ENCODE results near the gene PHF14. TPM values are rescaled to one million over a fixed set of nuclear protein-coding genes. Genes with fewer than 3 reads are reported as not detected.

Gene PHF14
- total RNA-seq, 1 donor from 2014 or later, result 23.2 TPM

DNA sequence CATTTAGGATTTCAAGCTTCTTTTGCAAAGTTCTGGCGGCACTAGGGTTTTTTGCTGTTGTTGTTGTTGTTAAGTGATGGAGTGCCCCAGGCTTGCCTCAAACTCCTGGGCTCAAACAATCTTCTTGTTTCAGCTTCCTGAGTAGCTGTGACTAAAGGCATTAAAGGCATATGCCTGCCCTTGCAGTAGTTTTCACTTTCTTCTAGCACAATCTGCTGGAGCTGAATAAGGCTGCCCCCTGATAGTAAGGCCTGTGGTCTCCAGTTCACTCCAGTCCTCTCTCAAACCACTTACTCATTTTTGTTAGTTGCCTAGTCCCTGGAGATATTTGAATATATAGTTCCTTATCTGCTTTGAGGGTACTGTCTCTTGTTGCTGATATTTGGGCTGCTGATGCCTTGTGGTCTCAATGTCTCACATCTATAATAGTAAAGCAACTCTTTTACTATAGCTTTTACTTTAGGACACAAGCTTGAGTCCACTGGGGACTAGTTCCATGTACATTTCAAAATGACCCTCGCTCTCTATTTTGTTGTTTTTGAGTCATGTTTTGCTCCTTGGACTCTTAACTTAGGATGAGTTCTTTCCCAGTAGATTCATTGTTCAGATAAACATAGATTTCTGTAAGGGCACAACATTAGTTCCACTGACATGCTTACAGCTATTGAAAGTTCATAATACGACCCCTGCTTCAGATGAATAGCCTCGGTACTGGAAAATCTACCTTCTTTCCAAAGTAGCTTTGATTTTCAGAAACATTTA lies 25.5 kb downstream of the PHF14 start:
- DNase-seq (ENCODE audit: low read depth), result peak; percentile 12
- no peak overlapping the region for H3K4me3 ChIP-seq (ENCODE audit: low read depth, low read length)
- TF ChIP-seq, protein P1, sequence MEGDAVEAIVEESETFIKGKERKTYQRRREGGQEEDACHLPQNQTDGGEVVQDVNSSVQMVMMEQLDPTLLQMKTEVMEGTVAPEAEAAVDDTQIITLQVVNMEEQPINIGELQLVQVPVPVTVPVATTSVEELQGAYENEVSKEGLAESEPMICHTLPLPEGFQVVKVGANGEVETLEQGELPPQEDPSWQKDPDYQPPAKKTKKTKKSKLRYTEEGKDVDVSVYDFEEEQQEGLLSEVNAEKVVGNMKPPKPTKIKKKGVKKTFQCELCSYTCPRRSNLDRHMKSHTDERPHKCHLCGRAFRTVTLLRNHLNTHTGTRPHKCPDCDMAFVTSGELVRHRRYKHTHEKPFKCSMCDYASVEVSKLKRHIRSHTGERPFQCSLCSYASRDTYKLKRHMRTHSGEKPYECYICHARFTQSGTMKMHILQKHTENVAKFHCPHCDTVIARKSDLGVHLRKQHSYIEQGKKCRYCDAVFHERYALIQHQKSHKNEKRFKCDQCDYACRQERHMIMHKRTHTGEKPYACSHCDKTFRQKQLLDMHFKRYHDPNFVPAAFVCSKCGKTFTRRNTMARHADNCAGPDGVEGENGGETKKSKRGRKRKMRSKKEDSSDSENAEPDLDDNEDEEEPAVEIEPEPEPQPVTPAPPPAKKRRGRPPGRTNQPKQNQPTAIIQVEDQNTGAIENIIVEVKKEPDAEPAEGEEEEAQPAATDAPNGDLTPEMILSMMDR (conservative IDR thresholded peaks at IDR 0.05; ENCODE audit: low read depth, low read length), result no peak

DNA sequence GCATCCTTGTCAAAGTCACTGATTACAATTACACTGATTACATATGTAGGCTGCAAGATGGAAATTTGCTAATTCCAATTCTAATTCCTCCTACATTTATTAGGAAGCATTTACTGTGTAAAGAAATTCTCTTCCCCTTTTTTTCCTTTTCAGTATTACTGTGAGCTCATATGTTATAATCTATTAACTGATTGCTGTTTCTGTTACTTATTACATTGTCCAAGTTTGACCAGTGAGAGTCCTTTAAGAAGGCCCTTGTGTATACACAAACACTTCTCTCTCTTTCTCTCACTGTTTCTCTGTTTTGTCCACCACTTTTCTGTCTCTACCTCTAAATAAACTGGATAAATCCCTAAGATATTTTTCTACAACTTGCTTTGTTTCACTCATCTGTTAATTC lies 31.5 kb downstream of the PHF14 start:
- DNase-seq (ENCODE audit: low read depth), result no peak
- no peak overlapping the region for H3K4me3 ChIP-seq (ENCODE audit: low read depth, low read length)
- TF ChIP-seq, protein P1 (conservative IDR thresholded peaks at IDR 0.05; ENCODE audit: low read depth, low read length), result no peak

DNA sequence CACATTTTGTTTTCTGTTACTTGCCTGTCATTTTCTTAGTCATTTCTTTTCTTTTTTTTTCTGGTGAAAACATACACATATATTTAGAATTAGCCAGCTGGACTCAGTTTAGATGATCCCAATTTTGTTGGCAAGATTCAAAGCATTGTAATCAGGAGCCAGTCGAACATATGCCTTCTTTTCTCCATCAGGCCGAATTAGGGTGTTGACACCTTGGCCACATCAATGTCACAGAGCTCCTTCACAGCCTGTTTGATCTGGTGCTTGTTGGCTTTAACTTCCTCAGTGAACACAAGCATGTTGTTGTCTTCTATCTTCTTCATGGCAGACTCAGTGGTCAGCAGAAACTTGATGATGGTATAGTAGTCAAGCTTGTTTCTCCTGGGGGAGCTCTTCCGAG lies 32.6 kb downstream of the PHF14 start:
- no peak overlapping the region for H3K4me3 ChIP-seq (ENCODE audit: low read depth, low read length)
- no peak for DNase-seq (ENCODE audit: low read depth)
- TF ChIP-seq, protein P1 (conservative IDR thresholded peaks at IDR 0.05; ENCODE audit: low read depth, low read length), result no peak

DNA sequence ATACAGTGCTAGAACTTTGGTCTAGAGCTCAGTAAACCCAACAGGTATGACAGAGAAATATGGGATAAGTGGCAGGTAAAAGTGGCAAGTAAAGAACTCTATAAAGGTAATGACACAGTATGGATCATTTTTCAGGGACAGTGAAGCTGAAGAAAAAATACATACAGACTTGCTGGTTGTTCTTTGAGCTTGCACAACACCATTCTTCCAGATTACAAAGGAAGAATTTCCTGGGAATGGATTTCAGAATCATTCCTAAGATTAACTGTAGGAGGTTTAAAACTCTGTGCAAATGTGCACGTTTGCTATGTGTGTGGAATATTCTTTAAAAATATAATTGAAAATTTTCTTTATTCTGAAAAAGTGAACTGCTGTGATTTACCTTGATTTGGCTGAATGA lies 36.0 kb downstream of the PHF14 start:
- DNase-seq (ENCODE audit: low read depth), result no peak
- TF ChIP-seq, protein P1 (conservative IDR thresholded peaks at IDR 0.05; ENCODE audit: low read depth, low read length), result no peak
- H3K4me3 ChIP-seq (ENCODE audit: low read depth, low read length), result no peak overlapping the region

DNA sequence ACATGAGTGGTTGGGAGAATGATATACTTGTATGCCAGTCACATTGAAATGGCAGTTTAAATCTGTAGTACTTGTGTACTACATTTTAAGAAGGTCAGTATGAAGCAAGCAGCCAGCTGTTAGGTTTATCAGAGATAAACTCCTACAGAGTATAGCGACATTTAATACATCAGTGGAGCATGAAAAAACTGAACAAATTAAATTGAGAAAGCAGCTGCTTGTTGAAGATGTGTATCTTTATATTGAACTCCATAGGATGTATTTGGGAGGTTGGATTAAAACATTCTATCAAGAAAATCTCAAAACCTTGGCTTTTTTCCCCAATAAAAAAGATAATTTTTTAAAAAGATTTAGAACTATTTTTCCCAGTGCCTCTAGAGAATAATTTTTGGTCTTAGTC lies 47.8 kb downstream of the PHF14 start:
- no peak overlapping the region for H3K4me3 ChIP-seq (ENCODE audit: low read depth, low read length)
- no peak for DNase-seq (ENCODE audit: low read depth)
- TF ChIP-seq, protein P1 (conservative IDR thresholded peaks at IDR 0.05; ENCODE audit: low read depth, low read length), result no peak

DNA sequence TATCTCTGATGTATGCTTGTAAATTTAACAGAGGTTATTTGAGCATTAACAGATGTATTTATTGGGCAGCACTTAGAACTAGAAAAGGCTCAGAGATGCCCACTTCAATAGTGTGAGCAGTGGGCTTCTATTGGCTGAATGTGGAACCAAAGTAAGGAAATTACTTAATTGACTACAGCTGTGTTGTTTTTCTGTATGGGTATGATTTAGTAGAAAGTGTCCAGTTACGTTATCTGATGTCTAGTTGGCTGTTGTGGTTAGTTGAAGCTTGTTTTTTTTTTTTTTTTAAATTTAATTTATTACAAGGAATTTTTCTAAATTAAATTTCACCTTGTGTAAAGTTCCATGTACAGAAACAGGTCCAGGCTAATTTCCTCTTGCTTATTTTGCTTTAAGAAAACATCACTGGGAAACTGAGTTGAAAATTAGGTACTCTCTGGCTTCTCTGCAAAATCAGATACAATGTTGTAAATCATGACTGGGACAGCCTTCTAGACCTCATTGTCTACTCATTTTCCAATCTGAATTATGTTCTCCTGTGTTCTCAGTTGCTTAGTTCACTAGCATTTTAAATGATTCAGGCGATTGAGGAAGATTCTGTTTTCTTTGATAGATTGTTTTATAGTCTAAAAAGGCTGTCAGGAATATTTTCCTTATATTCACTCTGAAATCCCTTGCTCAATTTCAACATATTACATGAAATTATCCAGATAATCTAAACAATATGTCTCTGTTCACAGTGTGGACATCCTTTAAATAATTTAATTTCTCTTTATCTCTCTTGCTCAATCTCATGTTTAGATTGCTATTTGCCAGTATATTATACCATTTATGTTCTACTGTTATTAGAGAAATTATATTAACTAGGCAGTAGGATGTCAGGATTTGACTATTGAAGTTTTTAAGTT lies 53.0 kb downstream of the PHF14 start:
- no peak overlapping the region for H3K4me3 ChIP-seq (ENCODE audit: low read depth, low read length)
- TF ChIP-seq, protein P1 (conservative IDR thresholded peaks at IDR 0.05; ENCODE audit: low read depth, low read length), result no peak
- DNase-seq (ENCODE audit: low read depth), result no peak

All from epithelial cell of proximal tubule (primary cell).